DMS114 treated with DMSO at 0.1 percent for 48 hours (cell line): ENCODE results near the gene IFT20.

Source experiments
- DNase-seq: peaks from one replicate; lab custom pipeline; 2025; ENCODE audit not compliant: unreplicated experiment; lab: John Stamatoyannopoulos, UW

IFT20 gene, protein sequence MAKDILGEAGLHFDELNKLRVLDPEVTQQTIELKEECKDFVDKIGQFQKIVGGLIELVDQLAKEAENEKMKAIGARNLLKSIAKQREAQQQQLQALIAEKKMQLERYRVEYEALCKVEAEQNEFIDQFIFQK

GRCh38 chr17:28335201-28335958, at the start of gene IFT20, which contains the start of gene TNFAIP1:
IFT20 (minus strand) TSS chr17:28335472; CDS start chr17:28331985, 3,487 bp downstream.
TNFAIP1 (plus strand) TSS chr17:28335761; CDS start chr17:28339522, 3,761 bp downstream.
- peak; percentile 97 for DNase-seq

DNA sequence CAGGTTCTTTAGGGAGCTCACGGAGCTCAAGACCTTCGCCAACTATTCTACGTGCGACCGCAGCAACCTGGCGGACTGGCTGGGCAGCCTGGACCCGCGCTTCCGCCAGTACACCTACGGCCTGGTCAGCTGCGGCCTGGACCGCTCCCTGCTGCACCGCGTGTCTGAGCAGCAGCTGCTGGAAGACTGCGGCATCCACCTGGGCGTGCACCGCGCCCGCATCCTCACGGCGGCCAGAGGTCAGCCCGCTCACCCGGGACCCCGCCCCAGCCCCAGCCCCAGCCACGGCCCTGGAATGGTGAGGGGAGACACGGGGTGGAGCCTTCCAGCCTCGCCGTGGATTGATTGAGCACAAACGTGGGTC, 49.7 kb upstream of the IFT20 start:
- no peak for DNase-seq

GRCh38 chr17:28384281-28385036, 49.2 kb upstream of the IFT20 start:
- no peak for DNase-seq

DNA sequence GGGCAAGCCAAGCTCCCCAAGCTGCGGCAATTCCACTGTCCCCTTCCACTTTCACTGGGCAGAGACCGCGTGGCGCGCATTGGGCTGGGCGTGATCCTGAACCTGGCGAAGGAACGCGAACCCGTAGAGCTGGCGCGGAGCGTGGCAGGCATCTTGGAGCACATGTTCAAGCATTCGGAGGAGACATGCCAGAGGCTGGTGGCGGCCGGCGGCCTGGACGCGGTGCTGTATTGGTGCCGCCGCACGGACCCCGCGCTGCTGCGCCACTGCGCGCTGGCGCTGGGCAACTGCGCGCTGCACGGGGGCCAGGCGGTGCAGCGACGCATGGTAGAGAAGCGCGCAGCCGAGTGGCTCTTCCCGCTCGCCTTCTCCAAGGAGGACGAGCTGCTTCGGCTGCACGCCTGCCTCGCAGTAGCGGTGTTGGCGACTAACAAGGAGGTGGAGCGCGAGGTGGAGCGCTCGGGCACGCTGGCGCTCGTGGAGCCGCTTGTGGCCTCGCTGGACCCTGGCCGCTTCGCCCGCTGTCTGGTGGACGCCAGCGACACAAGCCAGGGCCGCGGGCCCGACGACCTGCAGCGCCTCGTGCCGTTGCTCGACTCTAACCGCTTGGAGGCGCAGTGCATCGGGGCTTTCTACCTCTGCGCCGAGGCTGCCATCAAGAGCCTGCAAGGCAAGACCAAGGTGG, 46.0 kb upstream of the IFT20 start:
- no peak for DNase-seq

DNA sequence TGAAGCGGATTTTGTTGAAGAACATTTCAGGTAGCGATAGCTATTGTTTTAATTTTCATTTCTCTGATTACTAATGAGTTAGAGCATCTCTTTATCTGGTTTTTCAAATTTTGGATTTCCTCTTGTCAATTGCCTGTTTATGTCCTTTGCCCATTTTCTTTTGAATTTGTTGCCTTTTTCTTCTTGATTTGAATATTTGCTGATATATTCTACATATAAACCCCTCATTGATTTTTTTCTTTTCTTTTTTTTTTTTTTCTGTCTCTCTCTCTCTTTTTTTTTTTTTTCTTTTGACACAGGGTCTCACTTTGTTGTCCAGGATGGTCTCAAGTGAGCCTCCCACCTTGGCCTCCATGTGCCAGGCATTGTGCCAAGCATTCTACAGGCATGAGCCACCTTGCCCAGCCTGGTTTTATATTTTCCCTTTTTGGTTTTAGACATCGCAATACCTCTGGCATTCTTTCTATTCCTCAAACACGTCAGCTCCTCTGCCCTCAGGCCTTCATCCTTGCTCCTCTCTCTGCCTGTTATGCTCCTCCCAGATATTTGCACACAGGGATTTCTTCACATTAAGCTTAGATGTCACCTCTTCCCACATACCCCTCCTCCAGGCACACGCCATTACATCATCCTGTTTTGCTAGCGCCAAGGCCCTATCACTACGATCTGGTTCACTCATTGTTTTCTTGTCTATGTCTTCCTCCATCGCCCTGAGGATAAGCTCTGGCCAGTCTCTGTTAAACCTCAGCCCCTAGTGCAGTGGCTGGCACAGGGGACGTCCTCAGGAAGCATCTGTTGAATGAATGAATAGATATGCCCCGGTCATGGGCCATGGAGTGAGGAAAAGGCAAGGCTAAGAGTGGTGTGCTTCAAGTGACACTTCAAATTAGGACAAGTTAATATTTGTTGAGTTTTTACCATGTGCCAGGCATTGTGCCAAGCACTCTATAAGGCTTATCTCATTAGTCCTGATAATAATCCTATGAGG, 44.8 kb upstream of the IFT20 start:
- no peak for DNase-seq

DNA sequence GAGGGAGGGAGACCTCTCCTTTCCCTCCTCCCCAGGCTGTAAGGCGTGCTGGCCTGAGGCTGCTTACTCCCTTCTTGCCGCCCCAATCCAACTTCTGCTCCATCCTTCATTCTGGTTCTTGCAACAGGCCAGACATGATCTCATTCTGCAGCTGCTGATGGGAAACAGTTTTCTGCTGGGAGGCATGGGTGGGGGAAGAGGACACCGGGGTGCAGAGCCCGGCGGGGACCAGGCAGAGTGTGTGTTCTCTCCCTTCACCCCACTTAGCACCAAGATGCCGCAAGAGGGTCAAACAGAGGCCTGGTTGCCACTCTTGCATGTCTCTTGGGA, 37.6 kb upstream of the IFT20 start:
- DNase-seq = no peak

DNA sequence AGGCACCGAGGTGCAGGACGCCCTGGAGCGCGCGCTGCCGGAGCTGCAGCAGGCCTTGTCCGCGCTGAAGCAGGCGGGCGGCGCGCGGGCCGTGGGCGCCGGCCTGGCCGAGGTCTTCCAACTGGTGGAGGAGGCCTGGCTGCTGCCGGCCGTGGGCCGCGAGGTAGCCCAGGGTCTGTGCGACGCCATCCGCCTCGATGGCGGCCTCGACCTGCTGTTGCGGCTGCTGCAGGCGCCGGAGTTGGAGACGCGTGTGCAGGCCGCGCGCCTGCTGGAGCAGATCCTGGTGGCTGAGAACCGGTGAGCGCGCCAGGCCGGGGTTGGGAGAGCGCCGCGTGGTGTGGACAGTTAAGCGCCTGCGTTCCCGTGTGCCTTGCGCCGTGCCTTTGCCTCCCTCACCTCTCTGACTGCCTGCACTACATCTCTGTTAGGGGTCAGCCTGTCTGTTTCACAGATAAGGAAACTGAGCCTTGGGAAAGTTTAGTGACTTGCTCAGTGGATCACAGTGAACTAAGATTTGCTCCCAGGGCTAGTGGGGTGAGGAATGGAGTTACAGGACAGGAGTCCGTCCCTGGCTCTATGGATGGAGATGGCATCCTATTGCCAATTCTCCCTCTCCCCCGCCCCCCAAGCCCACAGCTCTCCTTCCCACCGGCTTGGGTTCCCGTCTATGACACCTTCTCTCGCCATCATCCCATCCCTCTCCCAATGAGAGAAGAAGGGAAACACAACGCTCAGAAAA, 37.1 kb upstream of the IFT20 start:
- DNase-seq = no peak

DNA sequence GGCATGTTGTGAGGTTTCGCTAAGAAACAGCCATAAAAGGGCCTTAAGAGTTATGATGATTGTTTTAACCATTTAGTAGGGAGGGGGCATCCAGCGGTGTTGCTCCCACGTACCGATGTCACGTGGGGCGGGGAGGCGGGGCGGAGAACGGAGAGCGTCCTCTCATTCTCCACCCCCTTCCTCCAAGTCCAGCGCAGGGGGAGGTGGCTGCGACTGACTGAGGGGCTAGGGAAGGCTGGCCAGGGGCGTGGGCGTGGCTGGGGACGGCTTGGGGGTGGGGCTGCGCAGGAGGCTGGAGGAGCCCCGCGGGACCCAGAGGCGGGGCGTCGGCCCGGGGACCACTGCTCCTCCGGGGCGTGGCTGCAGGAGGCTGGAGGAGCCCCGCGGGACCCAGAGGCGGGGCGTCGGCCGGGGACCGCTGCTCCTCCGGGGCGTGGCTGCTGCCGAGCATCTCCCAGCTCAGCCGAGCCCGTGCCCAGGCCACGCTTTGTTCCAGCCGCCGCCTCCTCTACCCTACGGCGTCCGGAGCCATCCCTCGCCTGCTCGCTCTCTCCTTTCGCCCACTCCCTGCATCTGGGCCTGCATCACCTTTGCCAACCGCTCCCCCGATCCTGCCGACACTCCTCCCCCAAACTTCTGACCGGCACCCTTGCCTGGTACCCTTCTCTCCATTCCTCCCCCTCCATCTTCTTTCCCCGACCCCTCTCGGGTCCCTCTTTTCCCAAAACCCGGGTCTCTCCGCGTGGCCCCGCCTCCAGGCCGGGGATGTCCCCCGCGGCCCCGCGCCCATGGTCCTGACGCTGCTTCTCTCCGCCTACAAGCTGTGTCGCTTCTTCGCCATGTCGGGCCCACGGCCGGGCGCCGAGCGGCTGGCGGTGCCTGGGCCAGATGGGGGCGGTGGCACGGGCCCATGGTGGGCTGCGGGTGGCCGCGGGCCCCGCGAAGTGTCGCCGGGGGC, 36.3 kb upstream of the IFT20 start, which contains the start of gene SARM1:
Gene SARM1 (plus strand): TSS at position 450 of the 958 bp plus-strand sequence. CDS start 339 bp downstream, at position 789.
- DNase-seq = peak; percentile 89

DNA sequence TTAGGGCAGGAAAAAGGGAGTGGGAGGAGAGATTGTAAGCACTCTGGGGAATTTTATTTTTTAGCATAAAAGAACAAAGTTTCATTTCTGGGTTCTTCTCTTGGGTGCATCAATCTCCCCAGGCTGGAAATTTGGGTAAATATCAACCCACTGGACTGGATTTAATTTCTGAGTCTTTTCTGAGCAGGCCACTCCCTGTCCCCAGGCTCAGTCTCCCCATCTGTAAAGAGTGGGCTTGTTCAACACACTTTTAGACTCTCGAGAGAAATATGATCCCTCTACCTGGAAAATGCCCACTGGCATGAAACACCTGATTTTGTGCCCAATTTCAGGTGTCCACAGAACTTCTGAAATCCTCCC, 35.5 kb upstream of the IFT20 start:
- no peak for DNase-seq

DNA sequence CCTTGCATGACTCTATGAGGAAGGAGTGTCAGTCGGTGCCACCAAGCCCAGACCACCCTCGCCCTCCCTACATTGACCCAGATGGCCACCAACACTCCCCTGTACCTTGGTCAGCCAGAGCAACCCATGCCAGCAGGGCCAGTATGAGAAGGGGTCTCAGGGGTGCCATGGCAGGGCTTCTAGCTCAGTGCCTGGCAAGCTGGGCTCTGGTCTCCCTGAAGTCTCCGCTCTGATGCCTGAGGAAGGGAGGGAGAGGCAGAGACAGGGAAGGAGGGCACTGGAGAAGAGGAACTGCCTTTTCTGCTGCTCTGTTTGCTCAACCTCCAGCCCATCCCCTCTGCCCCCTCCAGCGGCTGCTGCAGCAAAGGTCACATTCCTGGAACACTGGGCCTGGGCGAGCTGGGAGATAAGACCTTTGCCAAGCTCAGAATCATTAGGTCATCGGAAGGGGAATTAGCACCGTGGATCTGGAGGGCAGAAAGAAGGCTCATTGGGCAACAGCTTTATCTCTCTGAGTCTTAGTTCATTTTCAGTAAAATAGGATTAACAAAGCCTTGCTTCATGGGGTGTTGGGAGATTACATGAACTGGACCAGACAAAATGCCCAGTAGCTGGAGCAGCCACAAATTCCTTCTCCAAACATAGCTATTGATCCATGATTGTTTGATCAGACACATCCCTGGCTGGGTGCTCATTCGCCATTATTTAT, 34.9 kb upstream of the IFT20 start, which contains the start of gene VTN:
Gene VTN (minus strand): TSS at position 273 of the 709 bp plus-strand sequence. CDS start 104 bp downstream, at position 169.
- no peak for DNase-seq

DNA sequence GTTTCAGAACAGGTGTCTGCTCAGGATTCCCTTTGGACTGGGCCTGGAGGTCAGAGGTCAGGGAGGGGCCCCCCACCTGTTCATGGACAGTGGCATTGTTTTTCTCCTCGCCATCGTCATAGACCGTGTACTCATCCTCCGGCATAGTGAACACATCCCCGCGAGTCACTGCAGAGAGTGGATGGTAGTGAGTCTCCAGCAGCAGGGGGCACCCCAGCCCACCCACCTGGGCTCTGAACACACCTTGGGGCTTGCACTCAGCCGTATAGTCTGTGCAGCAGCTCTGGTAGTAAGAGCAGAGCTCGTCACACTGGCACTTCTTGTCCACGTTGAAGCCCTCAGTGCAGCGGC, 34.4 kb upstream of the IFT20 start:
- DNase-seq = no peak

DNA sequence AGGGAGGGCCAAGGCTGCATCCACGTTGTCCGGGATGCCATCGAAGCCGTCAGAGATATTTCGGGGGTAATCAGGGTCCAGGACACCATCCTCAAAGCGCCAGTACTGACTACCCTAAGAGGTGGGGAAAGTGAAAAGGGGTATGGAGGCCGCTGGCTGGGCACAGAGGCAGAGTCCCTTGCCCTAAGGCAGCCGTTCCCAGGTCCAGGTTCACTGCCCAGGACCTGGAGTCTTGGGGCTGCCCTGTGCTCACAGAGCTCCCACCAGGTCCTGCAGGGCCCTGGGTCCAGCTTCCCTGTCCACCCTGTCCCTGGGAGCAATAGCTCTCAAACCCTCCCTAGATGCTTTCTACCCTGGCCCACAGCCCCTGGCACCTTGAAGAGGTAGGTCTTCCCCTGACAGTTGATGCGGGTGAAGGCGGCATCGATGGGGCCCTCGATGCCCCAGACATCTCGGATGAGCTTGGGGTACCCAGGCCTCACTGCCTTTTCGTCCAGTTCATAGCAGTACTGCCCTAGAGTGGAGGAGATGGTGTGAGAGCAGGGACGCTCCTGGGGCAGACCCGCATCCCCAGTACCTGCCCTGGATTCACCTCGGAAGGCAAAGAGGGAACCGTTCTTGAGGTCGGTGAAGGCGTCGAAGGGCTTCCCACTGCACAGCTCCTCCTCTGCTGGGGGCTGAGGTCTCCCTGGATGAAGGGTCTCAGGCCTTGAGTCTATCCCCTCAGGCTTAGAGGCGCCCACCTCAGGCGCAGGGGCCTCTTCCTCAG, 33.8 kb upstream of the IFT20 start:
- no peak for DNase-seq

DNA sequence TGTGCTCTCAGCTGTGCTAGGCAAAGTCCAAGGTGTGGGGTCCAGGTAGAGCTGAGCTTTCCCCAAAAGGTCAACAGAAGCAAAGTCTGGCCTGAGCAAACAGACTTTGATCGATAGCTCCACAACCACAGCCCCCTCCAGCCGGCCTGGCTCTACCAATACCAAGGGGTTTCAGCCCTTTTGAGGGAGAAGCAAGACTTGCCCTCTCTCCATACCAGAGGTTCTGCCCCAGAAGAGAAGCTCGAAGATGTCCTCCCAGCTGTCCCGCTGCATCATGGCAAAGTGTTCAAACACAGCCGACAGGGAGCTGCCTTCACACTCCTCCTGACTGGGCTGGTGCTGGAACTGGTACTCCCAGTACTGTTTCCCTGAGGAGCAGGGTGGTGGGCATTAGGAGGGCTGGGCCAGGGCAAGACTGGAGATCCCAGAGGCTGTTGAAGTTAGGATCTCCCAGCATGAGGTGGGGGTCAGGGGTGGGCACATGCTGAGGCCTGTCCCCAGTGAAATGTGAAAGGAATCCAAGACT, 33.1 kb upstream of the IFT20 start:
- no peak for DNase-seq

DNA sequence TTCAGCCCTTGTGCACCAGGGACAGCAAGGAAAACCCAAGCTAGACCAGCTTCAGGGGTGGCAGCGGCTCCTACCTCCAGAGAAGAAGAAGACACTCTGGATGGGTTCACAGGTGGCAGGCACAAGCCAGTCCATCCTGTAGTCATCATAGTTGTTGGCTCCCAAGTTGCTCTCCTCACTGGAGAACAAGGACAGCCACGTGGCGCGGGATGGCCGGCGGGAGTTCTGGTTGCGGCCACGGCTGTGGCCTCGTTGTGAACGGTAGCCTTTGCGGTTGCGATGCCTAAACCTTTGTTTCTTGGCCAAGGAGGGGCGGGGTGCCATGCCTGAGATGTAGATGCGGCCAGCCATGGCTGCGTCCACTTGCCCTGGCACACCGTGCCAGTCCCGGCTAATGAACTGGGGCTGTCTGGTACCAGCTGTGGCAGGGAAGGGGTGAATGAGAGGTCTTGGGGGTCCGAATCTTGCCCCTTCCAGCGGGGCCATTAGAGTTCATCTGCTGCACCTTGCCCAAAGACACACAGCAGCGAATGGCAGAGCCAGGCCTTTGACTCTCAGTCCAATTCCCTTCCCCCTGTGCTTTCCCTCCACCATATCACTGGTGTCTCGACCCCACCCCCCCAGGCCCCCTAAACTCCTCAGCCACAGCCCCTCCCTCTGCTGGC, 32.5 kb upstream of the IFT20 start:
- DNase-seq = no peak

DNA sequence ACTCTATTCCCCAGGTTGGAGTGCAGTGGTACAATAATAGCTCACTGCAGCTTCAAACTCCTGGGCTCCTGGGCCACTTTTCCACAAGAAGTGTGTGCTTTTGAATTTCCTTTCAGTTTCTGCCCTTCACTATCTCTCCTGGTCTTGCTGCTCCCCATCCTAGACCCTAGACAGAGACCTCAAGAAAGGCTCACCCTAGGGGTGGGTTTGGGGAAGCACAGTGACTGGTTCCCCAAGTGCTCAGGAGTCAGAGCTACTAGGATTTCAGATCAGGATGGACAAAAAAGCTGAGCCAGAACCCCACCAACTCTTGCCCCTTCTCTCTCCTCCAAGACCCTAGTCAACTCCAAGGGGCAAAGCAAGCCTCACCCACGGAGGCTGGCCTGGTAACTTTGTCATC, 31.3 kb upstream of the IFT20 start:
- DNase-seq = no peak

- DNase-seq = no peak
Measured at GRCh38 chr17:28365487-28365886, 30.2 kb upstream of the IFT20 start.
